Type B pancreatic cell (in vitro differentiated cells): ENCODE data around the gene LAIR2. TPM values are rescaled to one million over a fixed set of nuclear protein-coding genes. Genes with fewer than 3 reads are reported as not detected.

Source experiments
- DNase-seq: peaks from one replicate; pipeline ENCODE4 v3.0.0; 2021; ENCODE audit warnings: mixed read lengths; ENCODE audit not compliant: unreplicated experiment; ENCODE audit errors: extremely low spot score
- H3K27ac Mint-ChIP-seq: 2 replicates; pipeline ENCODE4 v1.8.0; 2021; ENCODE audit warnings: mild to moderate bottlenecking, mixed read lengths
- H3K27me3 Mint-ChIP-seq: 2 replicates; pipeline ENCODE4 v1.8.0; 2021; ENCODE audit warnings: mixed read lengths
- H3K36me3 Mint-ChIP-seq: 2 replicates; pipeline ENCODE4 v1.8.0; 2021; ENCODE audit warnings: mixed read lengths
- H3K4me1 Mint-ChIP-seq: one replicate; pipeline ENCODE4 v1.8.0; 2021; ENCODE audit warnings: mixed read lengths; ENCODE audit not compliant: unreplicated experiment
- H3K4me3 Mint-ChIP-seq: 2 replicates; pipeline ENCODE4 v1.8.0; 2021; ENCODE audit warnings: mild to moderate bottlenecking, mixed read lengths
- H3K9me3 Mint-ChIP-seq: 2 replicates; pipeline ENCODE4 v1.8.0; 2021; ENCODE audit warnings: mixed read lengths
- total RNA-seq: library from RNA; stranded (reverse); gene quantifications from 2 replicates; pipeline ENCODE4 v1.2.1, GENCODE V29; 2021; ENCODE audit warnings: low replicate concordance
- TF ChIP-seq, protein P1 (sequence below): fragments of 200-600 bp; sonication (generic); conservative IDR thresholded peaks from 2 replicates; pipeline ENCODE4 v1.5.0; 2021; ENCODE audit warnings: antibody characterized with exemption, mild to moderate bottlenecking

LAIR2 gene
- total RNA-seq, 1 donor from 2014 or later: not detected

DNA sequence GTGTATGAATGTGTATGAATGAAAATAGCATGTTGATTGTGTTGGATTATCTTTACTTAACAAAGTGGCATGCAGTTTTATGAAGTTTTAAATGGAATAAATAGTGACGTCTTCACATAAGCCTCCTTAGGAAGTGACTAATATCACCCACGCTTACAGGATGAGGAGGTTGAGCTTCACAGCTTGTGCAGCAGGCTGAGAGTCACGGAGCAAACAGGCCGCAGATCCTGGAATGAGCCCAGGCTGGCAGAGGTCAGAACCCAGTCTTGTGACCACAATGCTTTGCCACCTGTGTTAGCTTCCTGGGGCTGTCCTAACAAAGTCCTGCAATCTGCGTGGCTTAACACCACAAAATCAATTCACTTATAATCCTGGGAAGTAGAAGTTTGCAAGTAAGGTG is 20.8 kb downstream of the LAIR2 start:
- H3K27me3 Mint-ChIP-seq: no peaks in the 10 kb centered on the region
- H3K36me3 Mint-ChIP-seq: no peaks in the 10 kb centered on the region
- H3K4me1 Mint-ChIP-seq: no peaks in the 10 kb centered on the region
- H3K27ac Mint-ChIP-seq: no peak overlapping the region
- TF ChIP-seq, protein P1, sequence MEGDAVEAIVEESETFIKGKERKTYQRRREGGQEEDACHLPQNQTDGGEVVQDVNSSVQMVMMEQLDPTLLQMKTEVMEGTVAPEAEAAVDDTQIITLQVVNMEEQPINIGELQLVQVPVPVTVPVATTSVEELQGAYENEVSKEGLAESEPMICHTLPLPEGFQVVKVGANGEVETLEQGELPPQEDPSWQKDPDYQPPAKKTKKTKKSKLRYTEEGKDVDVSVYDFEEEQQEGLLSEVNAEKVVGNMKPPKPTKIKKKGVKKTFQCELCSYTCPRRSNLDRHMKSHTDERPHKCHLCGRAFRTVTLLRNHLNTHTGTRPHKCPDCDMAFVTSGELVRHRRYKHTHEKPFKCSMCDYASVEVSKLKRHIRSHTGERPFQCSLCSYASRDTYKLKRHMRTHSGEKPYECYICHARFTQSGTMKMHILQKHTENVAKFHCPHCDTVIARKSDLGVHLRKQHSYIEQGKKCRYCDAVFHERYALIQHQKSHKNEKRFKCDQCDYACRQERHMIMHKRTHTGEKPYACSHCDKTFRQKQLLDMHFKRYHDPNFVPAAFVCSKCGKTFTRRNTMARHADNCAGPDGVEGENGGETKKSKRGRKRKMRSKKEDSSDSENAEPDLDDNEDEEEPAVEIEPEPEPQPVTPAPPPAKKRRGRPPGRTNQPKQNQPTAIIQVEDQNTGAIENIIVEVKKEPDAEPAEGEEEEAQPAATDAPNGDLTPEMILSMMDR: no peak
- no peak for DNase-seq
- H3K9me3 Mint-ChIP-seq: peaks cover 9% of the 10 kb centered on the region
- H3K4me3 Mint-ChIP-seq: no peak overlapping the region

DNA sequence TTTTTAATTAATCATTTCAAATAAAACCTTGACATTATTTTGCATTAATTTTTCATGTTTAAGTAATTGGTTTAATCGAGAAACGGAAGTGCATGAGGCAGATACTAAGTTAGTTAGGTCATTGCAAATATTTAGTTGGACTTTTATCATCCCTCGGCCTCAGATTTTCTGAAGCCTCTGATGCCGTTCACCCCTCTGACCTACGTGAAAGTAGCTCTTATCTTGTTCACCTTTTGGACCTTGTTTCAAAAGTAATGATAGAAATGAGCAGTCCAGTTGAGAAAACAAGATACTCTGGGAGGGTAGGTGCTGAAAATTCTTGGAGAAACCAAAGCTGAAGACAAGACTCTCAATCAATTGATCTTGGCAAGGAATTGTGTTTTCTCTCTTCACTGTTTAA is 23.0 kb downstream of the LAIR2 start:
- H3K4me1 Mint-ChIP-seq: no peaks in the 10 kb centered on the region
- no peak overlapping the region for H3K4me3 Mint-ChIP-seq
- H3K9me3 Mint-ChIP-seq: peaks cover 6% of the 10 kb centered on the region
- H3K36me3 Mint-ChIP-seq: no peaks in the 10 kb centered on the region
- no peak overlapping the region for H3K27ac Mint-ChIP-seq
- H3K27me3 Mint-ChIP-seq: no peaks in the 10 kb centered on the region
- DNase-seq: no peak
- TF ChIP-seq, protein P1: no peak

DNA sequence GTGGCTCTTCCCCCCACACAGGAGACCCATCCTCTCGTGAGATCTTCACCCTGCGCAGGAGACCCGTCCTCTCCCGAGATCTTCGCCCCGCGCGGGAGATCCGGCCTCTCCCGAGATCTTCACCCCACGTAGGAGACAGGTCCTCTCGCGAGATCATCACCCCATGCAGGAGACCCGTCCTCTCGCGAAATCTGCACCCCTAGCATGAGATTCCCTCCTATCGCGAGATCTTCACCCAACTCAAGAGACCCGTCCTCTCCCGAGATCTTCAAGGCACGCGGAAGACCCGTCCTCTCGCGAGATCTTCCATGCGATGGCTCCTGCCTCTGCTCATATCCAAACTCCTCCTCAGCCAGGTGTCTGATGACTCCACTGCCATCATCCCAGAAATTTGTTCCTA is 24.3 kb downstream of the LAIR2 start:
- Mint-ChIP-seq H3K27ac (no peak overlapping the region), H3K27me3 (no peaks in the 10 kb centered on the region), H3K9me3 (peaks cover 6% of the 10 kb centered on the region), H3K4me1 (no peaks in the 10 kb centered on the region), H3K4me3 (no peak overlapping the region), H3K36me3 (no peaks in the 10 kb centered on the region)
- TF ChIP-seq, protein P1: no peak
- no peak for DNase-seq

DNA sequence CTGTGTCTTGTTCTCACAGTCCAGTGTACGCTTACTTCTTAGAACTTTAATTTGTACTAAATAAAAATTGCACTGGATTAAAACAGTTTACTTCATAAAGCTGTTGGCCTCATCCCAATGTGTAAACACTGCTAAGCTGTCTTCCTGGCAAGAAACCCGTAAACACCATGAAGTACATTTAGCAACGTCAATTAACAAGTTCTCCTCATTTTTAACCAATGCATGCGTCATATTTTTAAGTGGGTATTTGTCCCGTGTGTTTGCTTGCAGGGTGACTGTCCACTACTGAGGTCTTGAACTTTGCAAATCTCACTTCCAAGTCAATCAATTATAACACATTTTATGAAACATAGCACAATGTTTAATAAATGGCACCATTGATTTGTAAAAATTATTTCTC is 28.2 kb downstream of the LAIR2 start:
- no peak for DNase-seq
- peaks cover 5% of the 10 kb centered on the region for H3K9me3 Mint-ChIP-seq
- no peaks in the 10 kb centered on the region for H3K36me3 Mint-ChIP-seq
- TF ChIP-seq, protein P1: no peak
- H3K27me3 Mint-ChIP-seq: no peaks in the 10 kb centered on the region
- H3K4me1 Mint-ChIP-seq: no peaks in the 10 kb centered on the region
- H3K4me3 Mint-ChIP-seq: no peak overlapping the region
- no peak overlapping the region for H3K27ac Mint-ChIP-seq

DNA sequence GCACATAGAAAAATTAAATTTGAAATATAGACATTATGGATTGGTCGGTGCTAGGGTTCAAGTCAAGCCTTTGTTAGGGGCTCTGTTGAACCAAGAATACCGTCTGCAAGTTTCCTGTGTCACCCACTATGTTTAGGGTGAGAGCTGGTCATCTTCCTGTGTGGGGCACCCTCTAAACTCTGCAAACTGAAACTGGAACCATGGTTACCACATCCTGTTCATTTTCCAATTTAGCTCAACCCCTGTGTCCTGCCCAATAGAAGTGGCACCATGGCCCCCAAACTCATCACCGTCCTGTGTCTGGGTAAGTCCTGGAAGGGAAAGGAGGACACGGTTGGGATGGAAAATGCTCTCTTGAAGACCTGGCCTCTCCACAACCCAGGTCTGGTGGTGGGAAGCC is 29.9 kb downstream of the LAIR2 start:
- Mint-ChIP-seq H3K27me3 (no peaks in the 10 kb centered on the region), H3K4me1 (no peaks in the 10 kb centered on the region), H3K36me3 (no peaks in the 10 kb centered on the region), H3K27ac (no peak overlapping the region), H3K9me3 (peaks cover 5% of the 10 kb centered on the region), H3K4me3 (no peak overlapping the region)
- TF ChIP-seq, protein P1: no peak
- DNase-seq: no peak

DNA sequence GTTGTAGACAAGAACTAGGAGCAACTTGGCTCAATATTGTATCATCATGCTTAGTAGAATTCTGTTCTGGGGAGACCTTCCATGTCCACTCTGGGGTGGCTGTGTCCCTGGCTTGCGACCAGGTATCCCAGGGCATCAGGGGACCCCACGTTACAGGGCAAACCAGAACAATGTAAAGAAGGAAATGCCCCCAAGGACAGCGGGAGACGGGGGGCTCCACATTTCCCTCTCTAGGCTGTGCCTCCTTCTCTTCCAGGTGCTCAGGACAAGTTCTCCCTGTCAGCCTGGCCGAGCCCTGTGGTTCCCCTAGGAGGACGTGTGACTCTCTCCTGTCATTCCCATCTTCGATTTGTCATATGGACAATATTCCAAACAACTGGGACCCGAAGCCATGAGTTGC is 30.8 kb downstream of the LAIR2 start:
- TF ChIP-seq, protein P1: no peak
- Mint-ChIP-seq H3K27me3 (no peaks in the 10 kb centered on the region), H3K27ac (no peak overlapping the region), H3K4me3 (no peak overlapping the region), H3K36me3 (peaks cover under 1% of the 10 kb centered on the region), H3K4me1 (no peaks in the 10 kb centered on the region), H3K9me3 (peaks cover 5% of the 10 kb centered on the region)
- no peak for DNase-seq
